DOHH2 (cell line): ENCODE results near the gene CHKB.

Experiments used
- CTCF ChIP-seq: fragments of 200-600 bp; sonication (generic); IDR thresholded peaks from one replicate; pipeline ENCODE4 v1.5.1; 2014; ENCODE audit warnings: antibody characterized with exemption, mild to moderate bottlenecking, low read depth, low read length; ENCODE audit not compliant: poor library complexity, severe bottlenecking
- EZH2phosphoT487 ChIP-seq: fragments of 200-600 bp; sonication (generic); IDR thresholded peaks from 2 replicates; pipeline ENCODE4 v1.6.1; 2017; ENCODE audit warnings: borderline replicate concordance, mild to moderate bottlenecking, antibody characterized with exemption, low read length, moderate library complexity, mixed read lengths

- TF ChIP-seq CTCF, result no peak
- TF ChIP-seq EZH2phosphoT487, result no peak
Measured at GRCh38 chr22:50606946-50607658, 24.5 kb upstream of the CHKB start.
